Thoracic aorta (tissue), 2 donors: ENCODE results near the gene ZNF705A. TPM values are rescaled to one million over a fixed set of nuclear protein-coding genes. Genes with fewer than 3 reads are reported as not detected.
"Not testable (repeated sequence)": the region's sequence is repeated elsewhere in the genome, so short reads cannot be mapped to it uniquely, and the experiment has no call there.

ENCODE experiments used
- ATAC-seq: fragments of 150-250 bp; one replicate; pipeline ENCODE4 v1.8.0; 2017; ENCODE audit warnings: low read depth; ENCODE audit not compliant: insufficient number of reproducible peaks, low FRiP score
- DNase-seq: peaks from one replicate; pipeline ENCODE4 v3.0.0-alpha.2; 2020; ENCODE audit warnings: low spot score
- H3K27ac ChIP-seq, 2 donors: fragments of 200-600 bp; sonication (generic); 1 replicate in 1 of 2; 2 replicates in 1 of 2; pipeline ENCODE4 v1.5.1; 2016; ENCODE audit warnings: mild to moderate bottlenecking in 2 of 2, moderate library complexity in 2 of 2
- H3K27me3 ChIP-seq: fragments of 200-600 bp; sonication (generic); replicated peaks from 2 replicates; pipeline ENCODE4 v1.6.0; 2016; ENCODE audit warnings: mild to moderate bottlenecking; ENCODE audit not compliant: insufficient read depth
- H3K36me3 ChIP-seq: fragments of 200-600 bp; sonication (generic); one replicate; pipeline ENCODE4 v1.5.1; 2016
- H3K4me1 ChIP-seq, 2 donors: fragments of 200-600 bp; sonication (generic); 1 replicate in 1 of 2; 2 replicates in 1 of 2; pipeline versions ENCODE4 v1.5.1 to v1.6.0; 2016; ENCODE audit warnings: low read depth in 2 of 2, mild to moderate bottlenecking in 1 of 2; ENCODE audit not compliant: control insufficient read depth in 1 of 2
- H3K4me3 ChIP-seq: fragments of 200-600 bp; sonication (generic); 2 replicates; pipeline ENCODE4 v1.5.1; 2016; ENCODE audit warnings: mild to moderate bottlenecking
- H3K9me3 ChIP-seq: fragments of 200-600 bp; sonication (generic); 2 replicates; pipeline ENCODE4 v1.5.1; 2016
- CTCF ChIP-seq: fragments of 200-600 bp; sonication (generic); IDR thresholded peaks from one replicate; pipeline ENCODE4 v1.5.1; 2019; ENCODE audit warnings: antibody characterized with exemption
- total RNA-seq, 2 donors: library from RNA; depleted of rRNA; stranded (reverse); fragments of >200 nt; gene quantifications; one replicate each; pipeline versions ENCODE4 v1.1.0 to v1.2.3, GENCODE V29; 2016

ZNF705A gene
- not detected for total RNA-seq

GRCh38 chr12:8156845-8157244 is at the start of gene ZNF705A:
Gene ZNF705A, plus strand, starts transcription at chr12:8157015. Its CDS starts 15,611 bp downstream, at chr12:8172626.
- DNase-seq (no peak), ATAC-seq (no peak)
- Histone ChIP-seq H3K36me3 (no peaks in the 10 kb centered on the region), H3K9me3 (no peaks in the 10 kb centered on the region), H3K27ac (peak within 1 kb of the TSS in 1 of 2 donors; percentile 9), H3K27me3 (no peaks in the 10 kb centered on the region), H3K4me1 (no peaks in the 10 kb centered on the region), H3K4me3 (no peak within 1 kb of the TSS)
- no peak for TF ChIP-seq CTCF

- peak; percentile 96 for TF ChIP-seq CTCF
These were observed 47.9 kb upstream of the ZNF705A start for GRCh38 chr12:8108808-8109398.

GRCh38 chr12:8113117-8113516 is 43.7 kb upstream of the ZNF705A start:
- not testable (repeated sequence) for H3K36me3 ChIP-seq, H3K9me3 ChIP-seq, H3K4me3 ChIP-seq, H3K27ac ChIP-seq, H3K27me3 ChIP-seq, DNase-seq, H3K4me1 ChIP-seq, ATAC-seq

More at GRCh38 chr12:8108808-8109398, 47.9 kb upstream of the ZNF705A start:
- Histone ChIP-seq H3K27ac (no peak overlapping the region), H3K4me1 (no peaks in the 10 kb centered on the region), H3K36me3 (no peaks in the 10 kb centered on the region), H3K4me3 (no peak overlapping the region), H3K27me3 (no peaks in the 10 kb centered on the region), H3K9me3 (no peaks in the 10 kb centered on the region)
- ATAC-seq (no peak), DNase-seq (peak; percentile 39)

- H3K4me3 ChIP-seq: no peak overlapping the region
- no peaks in the 10 kb centered on the region for H3K36me3 ChIP-seq
- DNase-seq (no peak), ATAC-seq (no peak)
- no peaks in the 10 kb centered on the region for H3K9me3 ChIP-seq
- H3K27ac ChIP-seq: no peak overlapping the region
- H3K4me1 ChIP-seq: no peaks in the 10 kb centered on the region
- no peak for TF ChIP-seq CTCF
- no peaks in the 10 kb centered on the region for H3K27me3 ChIP-seq
These were observed 36.6 kb upstream of the ZNF705A start for GRCh38 chr12:8120072-8120713.

GRCh38 chr12:8123124-8123912 is 33.5 kb upstream of the ZNF705A start, which contains the start of gene CLEC4A:
Gene CLEC4A, plus strand, starts transcription at chr12:8123617. Its CDS starts 262 bp downstream, at chr12:8123879.
- no peak for DNase-seq
- H3K27me3 ChIP-seq: no peaks in the 10 kb centered on the region
- H3K9me3 ChIP-seq: no peaks in the 10 kb centered on the region
- no peak for TF ChIP-seq CTCF
- H3K4me3 ChIP-seq: peak within 1 kb of the TSS; percentile 18
- H3K27ac ChIP-seq: no peak within 1 kb of the TSS
- H3K4me1 ChIP-seq: no peaks in the 10 kb centered on the region
- peaks cover 2% of the 10 kb centered on the region for H3K36me3 ChIP-seq
- no peak for ATAC-seq
